ENCODE data around the gene FGD2.

The FGD2 gene

GRCh38 chr6:37049758-37050044 is 44.2 kb downstream of the FGD2 start:
- Histone ChIP-seq H3K27ac (ENCODE audit: low read depth, low read length) (no peak overlapping the region), H3K9ac (ENCODE audit: low read depth, low read length) (no peak overlapping the region)

GRCh38 chr6:37050045-37050853 is 44.8 kb downstream of the FGD2 start:
- Histone ChIP-seq H3K9ac (ENCODE audit: low read depth, low read length) (no peak overlapping the region), H3K27me3 (ENCODE audit: control insufficient read depth, insufficient read depth, low read length) (no peaks in the 10 kb centered on the region), H3K9me3 (ENCODE audit: control insufficient read depth, insufficient read depth, low read length) (no peaks in the 10 kb centered on the region), H3K4me1 (ENCODE audit: control insufficient read depth, insufficient read depth, low read length) (peaks cover 9% of the 10 kb centered on the region; the same call in 1 of the 2 replicates), H3K36me3 (ENCODE audit: control insufficient read depth, insufficient read depth, low read length) (no peaks in the 10 kb centered on the region), H3K4me3 (ENCODE audit: low read depth, low read length) (no peak overlapping the region), H3K27ac (ENCODE audit: low read depth, low read length) (no peak overlapping the region)

More at GRCh38 chr6:37049758-37050044, 44.2 kb downstream of the FGD2 start:
- H3K27me3 ChIP-seq (ENCODE audit: control insufficient read depth, insufficient read depth, low read length): no peaks in the 10 kb centered on the region
- no peaks in the 10 kb centered on the region for H3K9me3 ChIP-seq (ENCODE audit: control insufficient read depth, insufficient read depth, low read length)
- 0 out of 2 replicates have a peak, but pooled peaks cover 7% of the 10 kb centered on the region for H3K4me1 ChIP-seq (ENCODE audit: control insufficient read depth, insufficient read depth, low read length)
- no peaks in the 10 kb centered on the region for H3K36me3 ChIP-seq (ENCODE audit: control insufficient read depth, insufficient read depth, low read length)
- no peak overlapping the region for H3K4me3 ChIP-seq (ENCODE audit: low read depth, low read length)

- no peaks in the 10 kb centered on the region for H3K36me3 ChIP-seq (ENCODE audit: control insufficient read depth, insufficient read depth, low read length)
- no peak overlapping the region for H3K27ac ChIP-seq (ENCODE audit: low read depth, low read length)
- H3K4me3 ChIP-seq (ENCODE audit: low read depth, low read length): no peak overlapping the region
- H3K9ac ChIP-seq (ENCODE audit: low read depth, low read length): no peak overlapping the region
- H3K9me3 ChIP-seq (ENCODE audit: control insufficient read depth, insufficient read depth, low read length): no peaks in the 10 kb centered on the region
- no peaks in the 10 kb centered on the region for H3K27me3 ChIP-seq (ENCODE audit: control insufficient read depth, insufficient read depth, low read length)
- peaks cover 14% of the 10 kb centered on the region for H3K4me1 ChIP-seq (ENCODE audit: control insufficient read depth, insufficient read depth, low read length)
Measured at GRCh38 chr6:37050854-37051137, 45.3 kb downstream of the FGD2 start.

DNA sequence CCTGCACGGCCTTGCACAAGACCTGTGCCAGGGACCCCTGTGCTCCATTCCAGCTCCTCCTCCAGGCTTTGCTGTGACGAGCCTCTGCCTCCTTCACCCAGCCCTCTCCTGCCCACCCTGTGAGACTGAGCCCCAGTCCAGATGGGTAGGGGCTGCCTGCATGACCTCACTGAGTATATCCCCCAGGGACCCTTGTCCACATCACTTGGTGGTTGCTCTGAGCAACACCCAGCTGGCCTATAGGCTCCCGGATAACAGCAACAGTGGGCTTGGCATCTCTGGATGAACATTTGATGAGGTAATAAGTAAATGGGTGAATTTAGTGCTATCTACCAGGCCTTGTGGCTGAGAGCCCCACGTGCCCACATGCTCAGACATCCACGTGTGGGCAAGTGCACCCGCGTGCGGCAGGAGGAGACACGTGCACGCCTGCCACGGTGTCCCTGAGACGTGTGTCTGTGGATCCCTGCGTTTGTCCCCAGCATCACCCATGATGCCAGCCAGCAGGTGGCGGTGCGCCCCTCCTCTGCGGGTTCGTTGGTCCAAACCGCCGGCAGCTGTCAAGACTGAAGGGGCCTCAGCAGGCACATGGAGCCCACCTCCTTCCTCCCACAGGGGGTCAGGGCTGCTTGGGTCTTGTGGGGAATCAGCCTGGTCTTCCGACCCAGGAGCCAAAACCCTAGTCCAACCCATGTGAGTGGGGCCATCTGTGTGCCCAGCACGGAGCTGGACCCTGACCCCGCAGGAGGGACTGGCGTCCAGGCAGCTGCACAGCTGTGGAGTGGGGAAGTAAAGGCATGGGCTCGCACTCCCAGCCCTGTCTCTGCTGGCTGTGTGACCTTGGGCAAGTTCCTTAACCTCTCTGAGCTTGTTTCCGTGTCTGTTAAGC is 45.9 kb downstream of the FGD2 start:
- no peak overlapping the region for H3K9ac ChIP-seq (ENCODE audit: low read depth, low read length)
- no peak overlapping the region for H3K4me3 ChIP-seq (ENCODE audit: low read depth, low read length)
- no peaks in the 10 kb centered on the region for H3K36me3 ChIP-seq (ENCODE audit: control insufficient read depth, insufficient read depth, low read length)
- H3K9me3 ChIP-seq (ENCODE audit: control insufficient read depth, insufficient read depth, low read length): no peaks in the 10 kb centered on the region
- no peaks in the 10 kb centered on the region for H3K27me3 ChIP-seq (ENCODE audit: control insufficient read depth, insufficient read depth, low read length)
- H3K27ac ChIP-seq (ENCODE audit: low read depth, low read length): peak overlapping the region; percentile 27
- peaks cover 20% of the 10 kb centered on the region for H3K4me1 ChIP-seq (ENCODE audit: control insufficient read depth, insufficient read depth, low read length)

GRCh38 chr6:37052027-37052628 is 46.7 kb downstream of the FGD2 start:
- H3K9ac ChIP-seq (ENCODE audit: low read depth, low read length): no peak overlapping the region
- no peaks in the 10 kb centered on the region for H3K36me3 ChIP-seq (ENCODE audit: control insufficient read depth, insufficient read depth, low read length)
- peaks cover 24% of the 10 kb centered on the region for H3K4me1 ChIP-seq (ENCODE audit: control insufficient read depth, insufficient read depth, low read length)
- peak overlapping the region; percentile 27 for H3K27ac ChIP-seq (ENCODE audit: low read depth, low read length)
- H3K9me3 ChIP-seq (ENCODE audit: control insufficient read depth, insufficient read depth, low read length): no peaks in the 10 kb centered on the region
- H3K4me3 ChIP-seq (ENCODE audit: low read depth, low read length): no peak overlapping the region
- no peaks in the 10 kb centered on the region for H3K27me3 ChIP-seq (ENCODE audit: control insufficient read depth, insufficient read depth, low read length)

- Histone ChIP-seq H3K27me3 (ENCODE audit: control insufficient read depth, insufficient read depth, low read length) (no peaks in the 10 kb centered on the region), H3K27ac (ENCODE audit: low read depth, low read length) (no peak overlapping the region)
Measured at GRCh38 chr6:37053683-37054082, 48.2 kb downstream of the FGD2 start.

DNA sequence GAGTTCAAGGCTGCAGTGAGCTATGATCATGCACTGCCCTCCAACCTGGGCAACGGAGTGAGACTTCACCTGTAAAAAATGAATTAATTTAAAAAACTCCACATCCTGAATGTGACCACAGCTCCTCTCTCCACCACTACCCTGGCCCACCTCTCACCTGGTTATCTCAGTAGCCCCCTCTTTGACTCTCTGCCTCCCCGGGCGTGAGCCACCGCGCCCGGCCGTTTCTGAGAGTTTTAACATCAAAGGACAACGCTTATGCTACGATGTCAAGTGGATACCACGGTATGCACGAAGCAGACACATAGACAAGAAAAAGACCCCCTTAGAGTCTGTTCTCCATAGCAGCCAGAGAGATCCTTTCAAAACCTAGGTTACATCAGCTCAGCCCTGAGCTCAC is 48.7 kb downstream of the FGD2 start:
- Histone ChIP-seq H3K9ac (ENCODE audit: low read depth, low read length) (no peak overlapping the region), H3K4me3 (ENCODE audit: low read depth, low read length) (no peak overlapping the region), H3K27ac (ENCODE audit: low read depth, low read length) (no peak overlapping the region), H3K27me3 (ENCODE audit: control insufficient read depth, insufficient read depth, low read length) (no peaks in the 10 kb centered on the region), H3K9me3 (ENCODE audit: control insufficient read depth, insufficient read depth, low read length) (no peaks in the 10 kb centered on the region), H3K36me3 (ENCODE audit: control insufficient read depth, insufficient read depth, low read length) (no peaks in the 10 kb centered on the region), H3K4me1 (ENCODE audit: control insufficient read depth, insufficient read depth, low read length) (peaks cover 26% of the 10 kb centered on the region)

More at GRCh38 chr6:37053683-37054082, 48.2 kb downstream of the FGD2 start:
- Histone ChIP-seq H3K36me3 (ENCODE audit: control insufficient read depth, insufficient read depth, low read length) (no peaks in the 10 kb centered on the region), H3K9me3 (ENCODE audit: control insufficient read depth, insufficient read depth, low read length) (no peaks in the 10 kb centered on the region), H3K4me1 (ENCODE audit: control insufficient read depth, insufficient read depth, low read length) (peaks cover 24% of the 10 kb centered on the region), H3K4me3 (ENCODE audit: low read depth, low read length) (no peak overlapping the region), H3K9ac (ENCODE audit: low read depth, low read length) (no peak overlapping the region)

DNA sequence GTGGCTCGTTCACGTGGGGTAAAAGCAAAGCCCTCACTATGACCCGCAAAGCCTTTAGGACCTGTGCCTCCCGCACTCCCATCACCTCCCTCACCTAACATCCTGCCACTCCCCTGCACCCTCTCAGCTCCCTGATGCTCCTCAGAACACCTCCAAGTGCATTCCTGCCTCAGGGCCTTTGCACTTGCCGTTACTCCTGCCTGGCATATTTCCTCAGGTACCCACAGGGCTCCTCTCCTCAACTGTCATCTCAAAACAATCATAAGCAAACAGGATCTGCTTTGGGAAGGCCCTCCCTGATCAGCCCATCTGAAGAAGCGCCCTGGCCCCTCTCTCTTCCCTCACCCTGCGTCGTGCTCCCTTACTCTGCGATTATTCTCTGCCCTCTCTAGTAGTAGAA is 49.1 kb downstream of the FGD2 start:
- Histone ChIP-seq H3K4me3 (ENCODE audit: low read depth, low read length) (no peak overlapping the region), H3K4me1 (ENCODE audit: control insufficient read depth, insufficient read depth, low read length) (peaks cover 30% of the 10 kb centered on the region), H3K36me3 (ENCODE audit: control insufficient read depth, insufficient read depth, low read length) (no peaks in the 10 kb centered on the region), H3K27ac (ENCODE audit: low read depth, low read length) (no peak overlapping the region), H3K9ac (ENCODE audit: low read depth, low read length) (no peak overlapping the region), H3K9me3 (ENCODE audit: control insufficient read depth, insufficient read depth, low read length) (no peaks in the 10 kb centered on the region), H3K27me3 (ENCODE audit: control insufficient read depth, insufficient read depth, low read length) (no peaks in the 10 kb centered on the region)

DNA sequence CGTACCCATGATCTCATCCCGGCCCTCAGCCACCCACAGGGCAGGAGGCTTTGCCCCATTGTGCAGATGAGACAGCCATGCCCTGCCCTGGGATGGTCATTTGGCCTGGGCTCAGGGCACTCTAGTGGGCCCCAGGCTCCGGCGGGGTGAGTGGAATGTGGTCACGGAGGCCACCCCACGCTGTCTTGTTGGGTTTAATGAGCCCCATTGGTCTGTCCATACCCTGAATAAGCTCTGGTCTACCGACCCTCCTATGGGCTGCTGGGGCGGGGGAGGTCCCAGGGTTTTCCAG is 50.6 kb downstream of the FGD2 start:
- no peak overlapping the region for H3K9ac ChIP-seq (ENCODE audit: low read depth, low read length)
- H3K27ac ChIP-seq (ENCODE audit: low read depth, low read length): peak overlapping the region; percentile 61
- H3K36me3 ChIP-seq (ENCODE audit: control insufficient read depth, insufficient read depth, low read length): no peaks in the 10 kb centered on the region
- H3K9me3 ChIP-seq (ENCODE audit: control insufficient read depth, insufficient read depth, low read length): no peaks in the 10 kb centered on the region
- H3K4me1 ChIP-seq (ENCODE audit: control insufficient read depth, insufficient read depth, low read length): peaks cover 38% of the 10 kb centered on the region
- H3K4me3 ChIP-seq (ENCODE audit: low read depth, low read length): no peak overlapping the region
- H3K27me3 ChIP-seq (ENCODE audit: control insufficient read depth, insufficient read depth, low read length): no peaks in the 10 kb centered on the region

DNA sequence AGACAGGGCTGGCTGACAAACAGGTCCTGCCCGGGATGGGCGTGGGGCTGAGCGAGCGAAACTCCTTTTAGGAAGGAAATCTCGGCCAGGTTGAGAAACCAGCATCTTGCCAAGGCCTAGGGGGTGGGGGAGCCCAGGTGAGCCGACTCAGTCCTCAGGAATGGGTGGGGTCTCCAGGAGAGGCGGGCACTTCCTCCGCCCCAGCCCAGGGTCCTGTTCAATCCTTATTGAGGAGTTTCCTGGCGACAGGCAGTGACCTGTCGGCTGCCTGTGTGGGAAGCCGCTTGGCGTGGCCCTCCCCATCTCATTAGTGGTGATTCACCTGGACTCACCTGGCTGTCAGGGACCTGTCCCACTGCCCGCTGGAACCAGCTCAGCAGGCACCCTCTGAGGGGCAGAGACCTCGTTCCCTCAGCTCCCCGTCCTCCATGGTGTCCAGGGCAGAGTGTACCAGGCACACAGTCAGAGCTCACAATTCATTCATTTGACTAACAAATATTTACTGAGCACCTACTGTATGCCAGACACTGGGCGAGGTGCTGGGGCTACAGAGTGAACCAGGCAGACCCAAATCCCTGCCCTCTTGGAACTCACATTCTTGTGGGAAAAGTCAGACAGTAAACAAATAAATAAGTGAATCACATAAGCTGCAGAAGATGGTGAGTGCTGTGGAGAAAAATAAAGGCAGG is 51.1 kb downstream of the FGD2 start:
- Histone ChIP-seq H3K4me1 (ENCODE audit: control insufficient read depth, insufficient read depth, low read length) (peaks cover 41% of the 10 kb centered on the region), H3K4me3 (ENCODE audit: low read depth, low read length) (no peak overlapping the region), H3K27ac (ENCODE audit: low read depth, low read length) (peak overlapping the region; percentile 61), H3K36me3 (ENCODE audit: control insufficient read depth, insufficient read depth, low read length) (no peaks in the 10 kb centered on the region), H3K9ac (ENCODE audit: low read depth, low read length) (no peak overlapping the region), H3K27me3 (ENCODE audit: control insufficient read depth, insufficient read depth, low read length) (no peaks in the 10 kb centered on the region), H3K9me3 (ENCODE audit: control insufficient read depth, insufficient read depth, low read length) (no peaks in the 10 kb centered on the region)

- no peak overlapping the region for H3K27ac ChIP-seq (ENCODE audit: low read depth, low read length)
- peaks cover 37% of the 10 kb centered on the region for H3K4me1 ChIP-seq (ENCODE audit: control insufficient read depth, insufficient read depth, low read length)
- H3K9me3 ChIP-seq (ENCODE audit: control insufficient read depth, insufficient read depth, low read length): no peaks in the 10 kb centered on the region
- H3K4me3 ChIP-seq (ENCODE audit: low read depth, low read length): no peak overlapping the region
- no peaks in the 10 kb centered on the region for H3K36me3 ChIP-seq (ENCODE audit: control insufficient read depth, insufficient read depth, low read length)
- H3K27me3 ChIP-seq (ENCODE audit: control insufficient read depth, insufficient read depth, low read length): no peaks in the 10 kb centered on the region
- no peak overlapping the region for H3K9ac ChIP-seq (ENCODE audit: low read depth, low read length)
Measured at GRCh38 chr6:37057128-37057471, 51.6 kb downstream of the FGD2 start.
